K562 (cell line): Measurements from ENCODE around the gene PRDM11. TPM values are rescaled to one million over a fixed set of nuclear protein-coding genes. Genes with fewer than 3 reads are reported as not detected.

ENCODE experiments used
- ATAC-seq: fragments of 200-7000 bp; cut with Tn5 transposase; 3 replicates; pipeline ENCODE4 v1.9.1; 2020; ENCODE audit warnings: moderate library complexity
- BruUV-seq: library from RNA; stranded (reverse); fragments of 400-500 nt; replicated peaks from 2 replicates; lab custom pipeline; 2021; lab: Mats Ljungman, UMichigan
- CTCF ChIA-PET: fragments of 300-600 bp; formaldehyde crosslinking; extraction: SDS; loops from one replicate; lab custom pipeline; 2021; ENCODE audit warnings: low intra/inter-chr PET ratio; lab: Yijun Ruan, JAX
- POLR2A ChIA-PET: fragments of 300-600, 350-650 bp; sonication (Branson Sonifier 250); formaldehyde crosslinking; extraction: SDS; loops from one replicate; lab custom pipeline; 2021; ENCODE audit warnings: antibody characterized with exemption, inconsistent platforms; lab: Yijun Ruan, JAX
- DNase-seq, 4 experiments: peaks; one replicate each; pipeline versions ENCODE4 v3.0.0 to v3.0.0-alpha.2; 2011 to 2018; ENCODE audit warnings: low spot score in 3 of 4, mixed read lengths in 3 of 4; ENCODE audit errors: extremely low read depth in 1 of 4
- FAIRE-seq: peaks from 2 replicates; lab custom pipeline; 2011; peaks lifted over from hg19 to GRCh38; lab: Jason Lieb, UNC
- H2AFZ ChIP-seq: 2 replicates; pipeline ENCODE4 v1.6.0; 2011; ENCODE audit warnings: low read depth, low read length, control low read depth, inconsistent platforms
- H3K27ac ChIP-seq: fragments of 200-600 bp; 3 replicates; pipeline ENCODE4 v1.8.0; 2011; ENCODE audit warnings: low read depth, mild to moderate bottlenecking, control low read depth, inconsistent platforms, low read length, moderate library complexity, mixed read lengths; ENCODE audit errors: extremely low read depth
- H3K27me3 ChIP-seq, 2 experiments: fragments of 300-600 bp in 1 of 2; 2 replicates in 1 of 2; 3 replicates in 1 of 2; pipeline versions ENCODE4 v1.6.0 to v1.8.0; 2011; ENCODE audit warnings: inconsistent platforms in 2 of 2, low read length in 2 of 2, mild to moderate bottlenecking in 1 of 2, mixed read lengths in 1 of 2, moderate library complexity in 1 of 2; ENCODE audit not compliant: control insufficient read depth in 2 of 2, insufficient read depth in 2 of 2
- H3K36me3 ChIP-seq: fragments of 300-600 bp; 3 replicates; pipeline ENCODE4 v1.8.0; 2011; ENCODE audit warnings: mild to moderate bottlenecking, low read length, inconsistent platforms; ENCODE audit not compliant: control insufficient read depth, insufficient read depth
- H3K4me1 ChIP-seq, 2 experiments: fragments of 200-600 bp in 1 of 2; replicated peaks in 1 of 2; 2 replicates in 1 of 2; 3 replicates in 1 of 2; pipeline versions ENCODE4 v1.5.1 to v1.8.0; 2011; ENCODE audit warnings: inconsistent platforms in 2 of 2, low read length in 2 of 2, mild to moderate bottlenecking in 1 of 2, mixed read lengths in 1 of 2, moderate library complexity in 1 of 2; ENCODE audit not compliant: control insufficient read depth in 2 of 2, insufficient read depth in 2 of 2
- H3K4me2 ChIP-seq: 2 replicates; pipeline ENCODE4 v1.6.1; 2011; ENCODE audit warnings: low read length, control low read depth, inconsistent platforms, mixed read lengths; ENCODE audit not compliant: insufficient read depth
- H3K4me3 ChIP-seq: fragments of 200-600 bp; sonication (generic), shearing (Covaris generic); 2 replicates; pipeline ENCODE4 v1.5.1; 2016; ENCODE audit warnings: control low read depth, inconsistent platforms
- H3K79me2 ChIP-seq: fragments of 200-600 bp; 3 replicates; pipeline ENCODE4 v1.8.0; 2011; ENCODE audit warnings: low read length, inconsistent platforms; ENCODE audit not compliant: control insufficient read depth, insufficient read depth
- H3K9ac ChIP-seq, 2 experiments: 2 replicates each; pipeline versions ENCODE4 v1.6.0 to v1.6.1; 2011; ENCODE audit warnings: low read depth in 2 of 2, low read length in 2 of 2, control low read depth in 1 of 2, inconsistent platforms in 1 of 2, mild to moderate bottlenecking in 1 of 2, mixed read lengths in 1 of 2; ENCODE audit not compliant: insufficient read depth in 1 of 2
- H3K9me1 ChIP-seq: one replicate; pipeline ENCODE4 v1.6.0; 2011; ENCODE audit warnings: inconsistent platforms, mild to moderate bottlenecking, low read length, moderate library complexity; ENCODE audit not compliant: control insufficient read depth, insufficient read depth
- H3K9me3 ChIP-seq: replicated peaks from 2 replicates; pipeline ENCODE4 v1.5.1; 2011; ENCODE audit warnings: low read depth, low read length, inconsistent platforms; ENCODE audit not compliant: control insufficient read depth, insufficient read depth
- H4K20me1 ChIP-seq: replicated peaks from 2 replicates; pipeline ENCODE4 v1.6.1; 2011; ENCODE audit warnings: low read length, inconsistent platforms, mixed read lengths; ENCODE audit not compliant: control insufficient read depth, insufficient read depth
- E2F3 ChIP-seq: fragments of 250-450 bp; sonication (Bioruptor Pico); IDR thresholded peaks from 2 replicates; pipeline ENCODE4 v1.4.0; 2020; ENCODE audit warnings: mild to moderate bottlenecking
- ELF2 ChIP-seq: fragments of 250-450 bp; sonication (Bioruptor Pico); IDR thresholded peaks from 2 replicates; pipeline ENCODE4 v1.5.0; 2021; ENCODE audit warnings: mild to moderate bottlenecking
- ETV1 ChIP-seq: fragments of 450-650 bp; conservative IDR thresholded peaks from 2 replicates; pipeline ENCODE4 v1.6.1; 2016; ENCODE audit warnings: missing genetic modification characterization, control low read depth, low read depth, missing compliant biosample characterization
- FOXJ2 ChIP-seq: fragments of 200-800 bp; sonication (Bioruptor generic); IDR thresholded peaks from 2 replicates; pipeline ENCODE4 v1.6.1; 2016; ENCODE audit warnings: missing genetic modification characterization, missing compliant biosample characterization
- FOXK2 ChIP-seq, 2 experiments: fragments of 450-650 bp; IDR thresholded peaks in 1 of 2; conservative IDR thresholded peaks in 1 of 2; 2 replicates each; pipeline ENCODE4 v1.6.1; 2016; ENCODE audit warnings: low read depth in 2 of 2, mild to moderate bottlenecking in 1 of 2
- KLF10 ChIP-seq: fragments of 250-450 bp; sonication (Bioruptor Pico); IDR thresholded peaks from 2 replicates; pipeline ENCODE4 v1.6.1; 2021; ENCODE audit warnings: matching md5 sums
- LEF1 ChIP-seq: fragments of 450-650 bp; IDR thresholded peaks from 2 replicates; pipeline ENCODE4 v1.6.1; 2016; ENCODE audit warnings: mild to moderate bottlenecking
- MCM5 ChIP-seq: fragments of 450-650 bp; IDR thresholded peaks from 2 replicates; pipeline ENCODE4 v1.6.1; 2016; ENCODE audit warnings: low read depth
- NFATC3 ChIP-seq: fragments of 450-650 bp; IDR thresholded peaks from 2 replicates; pipeline ENCODE4 v1.6.1; 2017; ENCODE audit warnings: mild to moderate bottlenecking
- TBL1XR1 ChIP-seq, 2 experiments: IDR thresholded peaks; 2 replicates each; pipeline ENCODE4 v1.6.1; 2012; ENCODE audit warnings: improper control_type of control experiment in 2 of 2, low read length in 2 of 2, mild to moderate bottlenecking in 1 of 2
- ZBTB43 ChIP-seq: sonication (generic); formaldehyde crosslinking; IDR thresholded peaks from 2 replicates; pipeline ENCODE4 v1.8.0; 2023; ENCODE audit warnings: mild to moderate bottlenecking, missing genetic modification reagents
- ZNF239 ChIP-seq: fragments of 250-450 bp; sonication (Bioruptor Pico); IDR thresholded peaks from 2 replicates; pipeline ENCODE4 v1.4.0; 2020; ENCODE audit warnings: mild to moderate bottlenecking
- ZNF384 ChIP-seq: IDR thresholded peaks from 2 replicates; pipeline ENCODE4 v1.6.1; 2012; ENCODE audit warnings: low read depth, low read length, improper control_type of control experiment
- ZNF507 ChIP-seq: conservative IDR thresholded peaks from 2 replicates; pipeline ENCODE4 v1.6.1; 2017; ENCODE audit warnings: missing genetic modification characterization, missing compliant biosample characterization
- WGBS: fragments of 100-300 bp; shearing (Covaris generic); methylation state at CpG from one replicate; pipeline ENCODE4 v1.1.6; 2016; ENCODE audit warnings: low coverage, mixed read lengths; ENCODE audit not compliant: insufficient coverage; ENCODE audit errors: missing lambda C conversion rate; 5-methylcytosine and 5-hydroxymethylcytosine counted together
- in situ Hi-C: fragments of 300-500 bp; cut with MboI; formaldehyde crosslinking; loops from 4 replicates; pipeline ENCODE4 v1.15.0; 2018; ENCODE audit warnings: inconsistent platforms, mixed read lengths
- intact Hi-C: fragments of 100-400 bp; cut with micrococcal nuclease; formaldehyde crosslinking; loops from 2 replicates; pipeline ENCODE4 v1.14.2; 2022
- polyA plus RNA-seq, 8 experiments: library from polyadenylated mRNA; depleted of rRNA in 4 of 8; stranded (reverse) in 5 of 8; unstranded in 3 of 8; fragments of >200 nt; fragmentation: Nextera tagmentation in 2 of 8; fragmentation: Illumina TruSeq in 1 of 8; extraction: Ambion mirVana in 2 of 8; extraction: Trizol in 1 of 8; gene quantifications; 2 replicates each; pipeline versions ENCODE4 v1.2.1 to v1.2.3, GENCODE V29; 2011 to 2014; ENCODE audit warnings: inconsistent platforms in 1 of 8, missing spikeins in 1 of 8
- total RNA-seq, 7 experiments: library from RNA; depleted of rRNA in 6 of 7; stranded (reverse); fragments of >200 nt in 6 of 7; fragmentation: Illumina TruSeq in 2 of 7; extraction: Trizol in 2 of 7; gene quantifications; 2 replicates each; pipeline versions ENCODE4 v1.2.1 to v1.2.3, GENCODE V29; 2011 to 2021; ENCODE audit warnings: low replicate concordance in 1 of 7
- TF ChIP-seq, protein P1 (sequence below): fragments of 250-450 bp; sonication (Bioruptor Pico); IDR thresholded peaks from 2 replicates; pipeline ENCODE4 v1.8.0; 2022; ENCODE audit warnings: moderate library complexity, mild to moderate bottlenecking, inconsistent platforms

Gene PRDM11
- total and polyA plus RNA-seq, 9 of the 15 experiments (the other 6 are each of a cell fraction or from before 2014, with no cell fraction given): 0.01 to 1.1 (median 0.29) TPM

DNA sequence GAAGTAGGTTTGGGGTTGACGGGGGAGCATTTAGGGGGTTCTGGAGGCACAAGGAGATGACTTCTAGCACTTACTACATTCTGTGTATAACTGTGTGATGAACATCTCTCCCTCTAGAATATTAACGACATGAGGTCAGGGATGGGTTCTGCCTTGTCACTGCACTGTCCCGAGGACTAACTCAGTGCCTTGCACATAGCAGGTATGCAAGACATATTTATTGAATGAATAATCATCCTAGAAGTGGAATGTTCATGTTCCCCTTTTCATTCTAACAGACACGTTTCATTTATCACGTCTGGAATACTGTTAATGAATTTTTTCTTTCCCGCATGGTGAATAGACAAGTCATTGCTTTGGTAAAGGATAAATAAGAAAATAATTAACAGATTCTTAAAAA is 127.1 kb downstream of the PRDM11 start:
- FAIRE-seq (no peak), ATAC-seq (no peak), DNase-seq (no peak)
- Histone ChIP-seq H3K79me2 (no peaks in the 10 kb centered on the region), H3K4me1 (no peaks in the 10 kb centered on the region), H3K4me3 (no peak overlapping the region), H2AFZ (no peak overlapping the region), H3K27me3 (no peaks in the 10 kb centered on the region), H3K9me3 (no peaks in the 10 kb centered on the region), H3K27ac (no peak overlapping the region), H3K9ac (no peak overlapping the region), H4K20me1 (no peaks in the 10 kb centered on the region), H3K4me2 (no peak overlapping the region), H3K9me1 (no peaks in the 10 kb centered on the region), H3K36me3 (no peaks in the 10 kb centered on the region)
- in situ Hi-C loops: no loop called here
- POLR2A ChIA-PET: no interaction called here
- 0% methylated on average over 6 of the region's 6 CpGs for WGBS
- CTCF ChIA-PET: no interaction called here
- no peak for TF ChIP-seq ZNF239 (CRISPR knock-in tag)
- intact Hi-C loops: no loop called here
- BruUV-seq: no TSS peak

DNA sequence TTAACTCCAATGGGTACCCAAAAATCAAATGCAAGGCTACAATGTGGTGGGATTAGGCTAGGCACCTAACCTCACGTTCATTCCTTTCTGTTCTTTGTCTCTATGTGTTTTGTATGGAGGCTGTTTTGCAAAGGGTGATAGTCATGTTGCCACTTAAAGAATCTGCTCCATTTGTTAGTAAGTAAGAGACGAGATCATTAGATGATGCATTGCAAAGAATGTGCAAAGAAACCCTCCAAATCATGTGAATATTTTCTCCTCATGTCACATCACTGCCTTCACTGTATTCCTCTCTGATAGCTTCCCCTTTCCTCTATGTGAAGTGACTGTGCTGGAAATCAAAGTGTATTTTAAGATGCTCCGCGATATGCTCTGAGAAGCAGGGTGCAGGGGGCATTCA is 127.8 kb downstream of the PRDM11 start:
- Histone ChIP-seq H2AFZ (no peak overlapping the region), H3K79me2 (no peaks in the 10 kb centered on the region), H3K4me3 (no peak overlapping the region), H3K36me3 (no peaks in the 10 kb centered on the region), H3K9ac (no peak overlapping the region), H3K4me2 (no peak overlapping the region), H3K27me3 (no peaks in the 10 kb centered on the region), H3K9me1 (no peaks in the 10 kb centered on the region)
- POLR2A ChIA-PET: no interaction called here
- intact Hi-C loops: no loop called here
- BruUV-seq: no TSS peak
- WGBS: 0% methylated on average over 4 of the region's 4 CpGs
- no peak for ATAC-seq
- TF ChIP-seq ZNF384 (no peak), ZNF507 (tag) (no peak), ETV1 (tag) (no peak), FOXJ2 (no peak), NFATC3 (no peak), TBL1XR1 (IDR thresholded peaks at IDR 0.05; ENCODE audit: low read length in 2 of 2) (no peak), ZBTB43 (no peak), LEF1 (no peak), MCM5 (no peak), ELF2 (CRISPR knock-in tag) (no peak), E2F3 (CRISPR knock-in tag) (no peak), KLF10 (no peak), FOXK2 (conservative IDR thresholded peaks at IDR 0.05 in 1 of 2, IDR thresholded peaks at IDR 0.05 in 1 of 2; ENCODE audit: low read depth in 2 of 2) (no peak)
- TF ChIP-seq, protein P1, sequence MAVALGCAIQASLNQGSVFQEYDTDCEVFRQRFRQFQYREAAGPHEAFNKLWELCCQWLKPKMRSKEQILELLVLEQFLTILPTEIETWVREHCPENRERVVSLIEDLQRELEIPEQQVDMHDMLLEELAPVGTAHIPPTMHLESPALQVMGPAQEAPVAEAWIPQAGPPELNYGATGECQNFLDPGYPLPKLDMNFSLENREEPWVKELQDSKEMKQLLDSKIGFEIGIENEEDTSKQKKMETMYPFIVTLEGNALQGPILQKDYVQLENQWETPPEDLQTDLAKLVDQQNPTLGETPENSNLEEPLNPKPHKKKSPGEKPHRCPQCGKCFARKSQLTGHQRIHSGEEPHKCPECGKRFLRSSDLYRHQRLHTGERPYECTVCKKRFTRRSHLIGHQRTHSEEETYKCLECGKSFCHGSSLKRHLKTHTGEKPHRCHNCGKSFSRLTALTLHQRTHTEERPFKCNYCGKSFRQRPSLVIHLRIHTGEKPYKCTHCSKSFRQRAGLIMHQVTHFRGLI: no peak
- TF ChIP-seq, all 486 proteins: peak for 0
- no peaks in the 10 kb centered on the region for H4K20me1 ChIP-seq
- in situ Hi-C loops: no loop called here
- H3K9me3 ChIP-seq: no peaks in the 10 kb centered on the region
- CTCF ChIA-PET: no interaction called here
- DNase-seq (no peak), FAIRE-seq (no peak)
- no peaks in the 10 kb centered on the region for H3K4me1 ChIP-seq
- H3K27ac ChIP-seq: no peak overlapping the region
